GM18519 (cell line): ENCODE data around the gene LMNTD2.
A peak's percentile ranks its signal among the peaks of the same experiment; 100 is the strongest.

Experiments
- ATAC-seq: cut with Tn5 transposase; IDR thresholded peaks from one replicate; pipeline ENCODE4 v1.9.1; 2021; ENCODE audit warnings: mild to moderate bottlenecking, moderate library complexity; ENCODE audit not compliant: unreplicated experiment, low FRiP score

Gene LMNTD2

DNA sequence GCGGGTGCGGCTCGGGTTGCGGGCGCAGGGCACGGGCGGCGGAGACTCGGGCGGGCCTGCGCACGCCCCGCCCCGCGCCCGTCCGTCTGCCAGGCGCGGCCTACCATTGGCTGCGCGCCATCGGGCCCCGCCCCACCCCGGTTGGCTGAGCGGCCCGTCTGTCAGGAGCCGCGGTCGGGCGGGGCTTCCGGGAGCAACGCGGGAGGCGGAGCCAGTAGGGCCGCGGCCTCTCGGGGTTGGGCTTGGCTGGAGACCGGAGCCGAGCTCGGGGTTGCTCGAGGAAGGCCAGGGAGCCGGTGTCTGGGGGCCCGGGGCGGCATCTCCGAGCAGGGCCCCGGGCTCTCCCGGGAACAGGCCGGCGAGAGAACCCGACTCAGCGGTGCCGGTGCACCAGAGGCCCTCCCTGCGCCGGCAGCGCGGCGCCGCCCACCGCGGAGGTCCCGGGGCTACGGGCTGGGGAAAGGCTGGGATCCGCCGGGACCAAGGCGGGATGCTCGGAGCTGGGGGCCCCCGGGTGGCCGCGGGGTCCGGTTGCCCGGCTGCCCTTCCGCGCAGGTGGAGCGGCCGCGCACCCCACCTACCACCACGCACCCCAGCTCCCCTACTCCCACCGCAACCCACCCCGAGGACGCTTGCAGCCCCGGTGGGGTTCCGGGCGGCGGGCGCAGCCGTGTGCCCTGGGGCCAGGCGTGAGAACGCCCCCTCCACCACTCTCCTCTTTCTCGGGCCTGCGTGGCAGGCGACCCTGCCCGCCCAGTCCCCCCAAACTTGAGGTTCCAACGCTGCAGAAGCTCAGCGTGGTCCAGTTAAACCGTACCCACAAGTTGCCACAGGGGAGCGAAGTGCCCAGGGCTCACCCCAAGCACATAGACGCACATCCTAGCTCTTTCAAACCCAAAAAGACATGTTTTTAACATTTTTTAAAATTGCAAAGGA is 24.8 kb downstream of the LMNTD2 start, which contains the start of gene HRAS:
Gene HRAS (minus strand): TSS at position 58 of the 936 bp plus-strand sequence.
- ATAC-seq = peak; percentile 53

DNA sequence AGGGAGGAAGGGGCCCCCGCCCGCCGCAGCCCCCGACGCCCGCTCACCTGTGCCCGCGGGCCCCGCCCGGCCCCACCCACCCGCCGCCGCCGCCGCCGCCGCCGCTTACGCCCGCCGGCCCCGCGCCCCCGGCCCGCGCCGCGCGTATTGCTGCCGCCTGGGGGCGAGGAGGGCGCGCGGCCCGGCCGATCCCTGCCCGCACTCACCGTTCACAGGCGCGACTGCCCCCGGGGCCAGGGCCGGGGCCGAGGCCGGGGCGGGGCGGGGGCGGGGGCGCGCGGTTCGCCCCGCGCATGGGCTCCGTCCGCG is 25.4 kb downstream of the LMNTD2 start:
- ATAC-seq = peak; percentile 5

DNA sequence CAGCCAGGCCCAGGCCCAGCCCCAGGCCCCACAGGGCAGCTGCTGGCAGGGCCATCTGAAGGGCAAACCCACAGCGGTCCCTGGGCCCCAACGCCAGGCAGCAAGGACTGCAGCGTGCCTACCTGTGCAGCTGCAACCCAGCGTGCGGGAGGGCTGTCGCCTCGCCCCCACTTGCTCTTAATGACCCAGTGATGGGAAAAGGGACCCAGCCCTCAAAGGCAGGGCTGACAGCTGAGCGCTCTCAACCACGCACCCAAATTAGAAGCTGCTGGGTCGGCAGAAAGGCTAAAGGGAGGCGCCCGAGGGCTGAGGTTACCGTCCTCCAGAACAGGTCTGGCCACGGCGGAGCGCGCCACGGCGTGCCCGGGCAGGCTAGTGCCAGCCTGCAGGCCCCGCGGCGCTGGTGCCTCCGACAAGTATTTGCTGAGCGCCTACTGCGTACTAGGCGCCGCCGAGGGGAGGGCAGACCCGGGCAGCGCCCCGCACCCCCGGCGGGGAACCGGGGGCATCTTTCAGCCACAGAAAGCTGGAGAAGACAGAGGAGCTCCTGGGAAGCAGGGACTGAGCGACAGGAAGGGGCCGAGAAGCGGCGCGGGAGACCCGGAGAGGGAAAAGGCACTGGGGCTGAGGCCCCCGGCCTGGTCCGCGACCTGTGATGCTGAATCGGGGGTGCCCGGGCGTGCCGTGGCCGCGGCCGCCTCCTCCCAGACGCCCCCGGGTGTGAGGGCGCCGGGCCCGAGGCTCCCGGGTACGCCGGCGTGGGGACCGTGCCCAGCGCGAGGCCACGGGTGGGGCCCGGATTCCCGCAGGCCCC is 25.9 kb downstream of the LMNTD2 start:
- no peak for ATAC-seq

DNA sequence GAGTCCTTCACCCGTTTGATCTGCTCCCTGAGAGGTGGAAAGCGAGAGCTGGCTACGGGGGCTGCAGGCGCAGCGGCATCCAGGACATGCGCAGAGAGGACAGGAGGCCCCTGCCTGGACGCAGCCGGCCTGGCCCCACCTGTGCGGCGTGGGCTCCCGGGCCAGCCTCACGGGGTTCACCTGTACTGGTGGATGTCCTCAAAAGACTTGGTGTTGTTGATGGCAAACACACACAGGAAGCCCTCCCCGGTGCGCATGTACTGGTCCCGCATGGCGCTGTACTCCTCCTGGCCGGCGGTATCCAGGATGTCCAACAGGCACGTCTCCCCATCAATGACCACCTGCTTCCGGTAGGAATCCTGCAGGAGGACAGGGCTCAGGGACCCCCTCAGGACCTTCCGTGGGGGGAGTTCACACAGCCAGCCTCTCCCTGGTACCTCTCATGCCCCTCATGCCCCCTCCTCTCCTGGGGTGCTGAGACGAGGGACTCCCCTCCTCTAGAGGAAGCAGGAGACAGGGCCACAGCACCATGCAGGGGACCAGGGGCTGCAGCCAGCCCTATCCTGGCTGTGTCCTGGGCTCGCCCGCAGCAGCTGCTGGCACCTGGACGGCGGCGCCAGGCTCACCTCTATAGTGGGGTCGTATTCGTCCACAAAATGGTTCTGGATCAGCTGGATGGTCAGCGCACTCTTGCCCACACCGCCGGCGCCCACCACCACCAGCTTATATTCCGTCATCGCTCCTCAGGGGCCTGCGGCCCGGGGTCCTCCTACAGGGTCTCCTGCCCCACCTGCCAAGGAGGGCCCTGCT is 26.7 kb downstream of the LMNTD2 start:
- no peak for ATAC-seq

DNA sequence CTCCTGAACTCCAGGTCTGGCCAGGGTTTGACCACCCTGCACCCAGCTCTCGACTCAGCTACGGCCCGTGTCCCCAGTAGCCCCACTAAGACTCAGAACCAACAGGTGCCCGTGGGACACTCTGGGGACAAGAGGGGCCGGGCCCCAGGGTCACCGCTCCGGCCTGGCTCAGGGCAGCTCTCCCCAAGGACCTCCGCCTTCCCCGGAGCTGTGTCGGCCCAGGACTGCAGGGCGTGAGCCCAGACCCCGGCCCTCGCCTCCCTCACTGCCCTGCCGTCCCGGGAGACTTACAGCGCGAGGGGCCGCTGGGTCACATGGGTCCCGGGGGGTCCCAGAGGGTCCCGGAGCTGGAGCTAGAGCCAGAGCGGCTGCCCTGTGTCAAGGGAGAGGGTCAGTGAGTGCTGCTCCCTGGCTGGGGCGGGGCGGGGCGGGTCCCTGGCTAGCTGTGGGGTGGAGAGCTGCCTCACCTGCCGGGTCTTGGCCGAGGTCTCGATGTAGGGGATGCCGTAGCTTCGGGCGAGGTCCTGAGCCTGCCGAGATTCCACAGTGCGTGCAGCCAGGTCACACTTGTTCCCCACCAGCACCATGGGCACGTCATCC is 27.5 kb downstream of the LMNTD2 start:
- ATAC-seq = no peak

DNA sequence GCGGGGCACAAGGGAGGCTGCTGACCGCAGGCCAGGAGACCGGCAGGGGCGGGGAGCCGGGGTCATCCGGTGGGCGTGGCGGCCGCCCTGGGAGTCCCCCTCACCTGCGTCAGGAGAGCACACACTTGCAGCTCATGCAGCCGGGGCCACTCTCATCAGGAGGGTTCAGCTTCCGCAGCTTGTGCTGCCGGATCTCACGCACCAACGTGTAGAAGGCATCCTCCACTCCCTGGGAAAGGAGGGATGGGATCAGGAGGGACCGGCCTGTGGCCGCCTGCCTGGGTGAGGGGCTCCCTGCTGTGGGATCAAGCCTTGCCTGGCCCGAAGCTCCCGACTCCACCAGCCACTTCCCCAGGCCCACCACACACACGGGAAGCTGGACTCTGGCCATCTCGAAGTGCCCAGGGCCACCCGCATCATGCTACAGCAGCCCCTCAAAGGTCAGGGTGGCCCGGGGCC is 28.0 kb downstream of the LMNTD2 start:
- no peak for ATAC-seq

DNA sequence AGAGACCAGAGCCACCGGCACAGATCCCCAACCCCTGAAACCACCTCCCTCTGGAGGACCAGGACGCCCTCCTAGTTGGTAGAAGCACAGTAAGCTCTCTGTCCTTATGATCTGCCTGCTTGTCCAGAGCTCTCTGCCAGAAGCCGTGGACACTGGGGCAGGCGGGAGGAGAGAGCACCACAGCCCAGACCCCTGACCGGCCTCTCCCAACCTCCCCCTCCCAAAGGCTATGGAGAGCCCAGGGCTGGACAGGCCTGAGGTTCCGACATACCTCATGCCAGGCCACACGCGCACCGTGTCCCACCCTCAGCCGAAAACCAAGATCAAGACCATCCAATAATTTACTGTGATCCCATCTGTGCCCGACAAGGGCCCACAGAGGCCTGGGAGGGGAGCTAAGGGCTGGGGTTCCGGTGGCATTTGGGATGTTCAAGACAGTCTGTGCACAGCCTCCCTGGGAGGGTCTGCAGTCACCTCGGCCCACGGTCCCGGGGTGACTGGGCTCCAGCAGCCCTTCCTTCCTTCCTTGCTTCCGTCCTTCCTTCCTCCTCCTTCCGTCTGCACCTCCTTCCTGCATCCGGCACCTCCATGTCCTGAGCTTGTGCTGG is 28.5 kb downstream of the LMNTD2 start:
- ATAC-seq = no peak

DNA sequence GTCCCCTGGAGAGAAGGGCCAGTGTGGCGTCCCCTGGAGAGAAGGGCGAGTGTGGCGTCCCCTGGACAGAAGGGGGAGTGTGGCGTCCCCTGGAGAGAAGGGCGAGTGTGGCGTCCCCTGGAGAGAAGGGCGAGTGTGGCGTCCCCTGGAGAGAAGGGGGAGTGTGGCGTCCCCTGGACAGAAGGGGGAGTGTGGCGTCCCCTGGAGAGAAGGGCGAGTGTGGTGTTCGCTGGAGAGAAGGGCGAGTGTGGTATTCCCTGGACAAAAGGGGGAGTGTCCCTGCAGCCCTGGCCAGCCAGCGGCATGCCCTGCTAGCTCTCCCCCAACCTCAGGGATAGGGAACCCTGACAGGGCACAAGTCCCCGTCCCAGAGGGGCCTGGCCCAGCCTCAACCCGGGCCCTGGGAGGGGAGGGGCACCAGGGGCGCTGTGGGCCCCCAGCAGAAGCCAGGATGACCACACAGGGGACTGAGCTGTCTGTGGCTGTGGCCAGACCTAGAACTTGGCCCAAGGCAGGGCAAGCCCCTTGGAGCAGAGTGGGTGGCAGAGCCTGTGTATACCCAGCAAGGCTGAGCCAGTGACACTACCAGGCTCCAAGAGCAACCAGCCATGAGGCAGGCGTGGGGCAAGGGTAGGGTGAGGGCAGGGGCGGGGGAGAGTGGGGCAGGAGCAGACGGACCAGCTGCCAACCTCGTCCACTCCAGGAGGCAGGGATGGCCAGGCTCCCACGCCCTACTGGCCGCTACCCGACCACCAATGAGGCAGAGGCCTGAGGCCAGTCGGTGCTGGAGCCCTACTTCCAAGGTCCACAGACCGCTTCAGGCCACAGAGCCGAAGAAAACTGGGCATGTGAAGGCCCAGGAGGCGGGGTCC is 29.3 kb downstream of the LMNTD2 start:
- no peak for ATAC-seq

DNA sequence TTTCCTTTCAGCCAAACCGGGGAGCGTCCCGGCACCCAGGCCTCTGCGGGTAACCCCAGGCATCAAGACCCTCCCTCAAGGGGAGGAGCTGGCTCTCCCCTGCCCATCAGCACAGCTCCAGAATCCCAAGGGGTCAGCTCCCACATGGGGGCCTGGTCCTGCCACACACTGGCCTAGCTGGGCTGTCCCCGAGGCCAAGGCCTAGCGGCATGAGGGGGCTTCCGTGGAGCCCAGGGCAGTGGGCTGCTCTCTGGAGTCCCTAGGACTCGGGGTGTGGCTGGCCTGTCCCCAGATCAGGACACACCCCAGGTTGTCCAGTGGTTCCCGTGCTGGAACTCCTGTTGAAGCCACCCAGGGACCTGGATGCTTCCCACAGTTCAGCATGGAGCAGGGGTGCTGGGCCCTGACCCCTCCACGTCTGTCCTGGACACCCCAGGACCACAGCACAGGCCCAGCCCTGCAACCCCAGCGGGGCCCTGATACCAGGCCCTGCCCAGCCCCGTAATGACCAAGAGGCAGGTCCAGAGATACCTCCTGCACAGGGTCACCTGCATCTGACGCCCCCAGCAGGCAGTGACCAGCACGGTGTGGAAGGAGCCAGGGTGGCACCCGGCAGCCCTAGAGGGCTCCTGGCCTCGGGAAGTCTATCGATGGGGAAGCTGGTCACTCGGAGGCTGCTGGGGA is 30.7 kb downstream of the LMNTD2 start:
- ATAC-seq = no peak

DNA sequence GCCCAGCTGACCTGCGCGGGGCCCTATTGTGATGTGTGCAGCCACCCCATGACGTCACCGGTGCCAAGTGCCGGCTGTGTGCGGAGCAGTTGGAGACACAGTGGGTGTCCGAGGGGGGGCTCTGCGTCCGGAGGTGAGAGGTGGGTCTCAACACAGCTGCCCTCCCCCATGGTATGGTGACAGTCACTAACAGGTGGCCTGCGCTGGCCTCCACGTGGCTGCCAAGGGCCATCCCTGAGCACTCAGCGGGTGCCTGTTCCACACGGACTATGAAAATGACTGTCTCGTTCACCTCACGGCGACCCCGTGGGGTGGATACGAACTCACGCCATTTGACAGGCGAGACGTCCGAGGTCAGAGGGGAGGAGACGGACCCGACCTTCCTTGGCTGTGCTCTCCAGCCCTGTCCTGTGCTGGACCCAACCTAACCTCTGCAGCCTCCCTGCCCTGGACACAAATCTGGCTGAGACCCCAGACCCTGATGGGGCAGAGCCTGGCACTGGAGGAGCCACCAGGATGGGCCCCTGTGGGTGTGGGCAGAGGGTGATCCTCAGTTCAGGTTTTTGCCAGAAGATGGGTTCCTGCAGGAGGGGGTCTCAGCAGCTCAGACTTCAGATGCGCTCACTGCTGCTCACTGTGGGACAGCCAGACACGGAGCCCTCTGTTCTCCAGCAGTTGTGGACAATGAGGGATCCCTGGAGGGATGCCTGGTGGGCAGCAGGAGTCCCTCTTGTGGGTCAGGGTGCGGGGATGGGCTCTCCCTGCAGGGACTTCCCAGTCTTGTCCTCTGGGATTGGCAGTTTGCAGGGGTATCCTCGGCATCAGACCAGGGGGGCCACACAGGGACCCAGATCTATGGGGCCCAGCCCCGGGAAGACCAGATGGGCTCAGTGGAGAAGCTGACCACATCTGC is 31.5 kb downstream of the LMNTD2 start:
- ATAC-seq = no peak

DNA sequence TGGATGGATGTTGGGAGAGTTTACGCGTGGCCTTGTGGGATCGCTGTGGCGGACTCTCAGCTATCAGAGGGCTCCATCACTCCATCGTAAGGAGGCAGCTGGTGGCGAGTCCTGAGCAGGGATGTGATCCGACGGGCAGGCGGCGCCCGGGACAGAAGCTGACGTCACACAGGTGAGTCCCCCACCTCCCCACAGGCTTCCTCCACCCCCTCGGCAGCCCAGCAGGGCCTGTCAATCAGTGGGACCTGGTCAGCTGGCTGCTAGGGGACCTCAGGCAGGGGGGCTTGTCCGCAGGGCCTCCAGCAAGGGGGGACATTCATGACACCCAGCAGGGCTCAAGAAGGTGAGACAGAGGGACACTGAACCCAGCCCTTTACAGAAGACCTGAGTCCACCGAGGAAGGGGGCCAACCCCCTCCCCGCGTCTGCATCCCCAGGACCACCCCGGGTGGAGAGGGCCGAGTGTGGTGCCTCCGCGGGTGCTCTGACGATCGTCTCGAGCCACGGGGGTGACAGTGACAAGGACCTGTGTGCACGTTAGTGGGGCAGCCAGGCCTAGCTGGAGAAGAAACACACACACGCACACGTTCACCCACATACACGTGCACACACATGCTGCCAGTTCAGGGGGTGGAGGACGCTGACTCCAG is 32.2 kb downstream of the LMNTD2 start:
- no peak for ATAC-seq

DNA sequence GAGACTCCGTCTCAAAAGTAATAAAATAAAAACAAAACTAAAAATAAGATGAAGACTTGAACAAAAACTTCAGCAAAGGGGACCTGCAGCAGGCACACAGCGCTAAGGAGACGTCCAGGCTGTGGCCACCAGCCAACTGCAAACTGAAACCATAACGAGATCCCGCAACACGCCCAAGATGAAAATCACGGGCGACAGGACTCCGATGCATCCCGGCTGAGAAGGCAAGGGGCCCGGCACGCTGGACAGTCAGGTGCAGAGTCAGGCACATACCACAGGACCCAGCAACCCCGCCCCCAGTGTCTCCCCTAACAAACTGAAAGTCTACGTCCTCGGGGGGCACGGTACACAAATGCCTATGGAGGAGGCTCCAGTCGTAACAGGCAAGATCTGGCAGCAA is 34.3 kb downstream of the LMNTD2 start:
- no peak for ATAC-seq

DNA sequence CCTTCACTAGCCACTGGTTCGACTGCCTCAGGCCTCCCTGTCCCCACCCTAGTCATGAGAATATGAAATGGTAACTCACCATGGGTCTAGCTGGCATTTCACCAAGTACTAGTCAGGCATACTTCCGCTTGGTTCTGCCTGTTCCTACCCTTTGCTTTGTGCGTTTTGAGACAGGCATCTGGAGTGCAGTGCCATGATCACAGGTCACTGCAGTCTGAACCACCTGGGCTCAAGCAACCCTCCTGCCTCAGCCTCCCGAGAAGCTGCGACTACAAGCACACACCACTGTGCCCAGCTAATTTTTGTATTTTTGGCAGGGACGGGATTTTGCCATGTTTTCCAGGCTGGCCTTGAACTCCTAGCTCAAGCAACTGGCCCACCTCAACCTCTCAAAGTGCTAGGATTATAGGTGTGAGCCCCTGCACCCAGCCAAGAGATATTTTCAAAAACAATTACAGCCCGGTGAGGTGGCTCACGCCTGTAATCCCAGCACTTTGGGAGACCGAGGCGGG is 39.3 kb downstream of the LMNTD2 start:
- no peak for ATAC-seq

DNA sequence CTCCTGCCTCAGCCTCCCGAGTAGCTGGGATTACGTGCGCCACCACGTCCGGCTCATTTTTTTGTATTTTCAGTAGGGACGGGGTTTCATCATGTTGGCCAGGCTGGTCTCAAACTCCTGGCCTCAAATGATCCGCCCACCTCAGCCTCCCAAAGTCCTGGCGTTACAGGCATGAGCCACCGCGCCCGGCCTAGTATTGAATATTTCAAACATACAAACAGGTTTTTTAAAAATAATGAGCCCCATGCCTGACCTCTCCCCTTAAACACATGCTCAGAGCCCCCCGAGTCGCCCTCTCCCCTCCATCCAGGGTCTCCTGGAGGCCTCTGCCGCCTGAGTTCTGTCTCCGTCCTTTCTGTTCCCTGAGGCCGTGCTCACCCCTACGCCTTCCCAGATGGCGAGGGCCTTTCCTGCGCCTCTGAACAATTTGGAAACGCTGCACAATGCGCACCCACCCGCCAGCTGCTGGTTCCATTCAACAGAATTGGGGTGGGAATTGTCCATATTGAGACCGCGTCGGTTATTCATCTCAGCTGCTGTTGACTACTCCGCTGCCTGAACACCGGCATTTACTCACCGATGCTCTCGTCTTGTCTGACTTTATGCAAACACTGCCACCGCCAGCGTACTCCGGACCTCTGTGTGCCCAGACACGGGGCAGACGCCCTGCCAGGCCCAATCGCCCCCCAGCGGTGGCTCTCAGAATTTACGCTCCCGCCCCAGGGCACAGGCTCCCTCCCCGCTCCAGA is 39.9 kb downstream of the LMNTD2 start:
- no peak for ATAC-seq

DNA sequence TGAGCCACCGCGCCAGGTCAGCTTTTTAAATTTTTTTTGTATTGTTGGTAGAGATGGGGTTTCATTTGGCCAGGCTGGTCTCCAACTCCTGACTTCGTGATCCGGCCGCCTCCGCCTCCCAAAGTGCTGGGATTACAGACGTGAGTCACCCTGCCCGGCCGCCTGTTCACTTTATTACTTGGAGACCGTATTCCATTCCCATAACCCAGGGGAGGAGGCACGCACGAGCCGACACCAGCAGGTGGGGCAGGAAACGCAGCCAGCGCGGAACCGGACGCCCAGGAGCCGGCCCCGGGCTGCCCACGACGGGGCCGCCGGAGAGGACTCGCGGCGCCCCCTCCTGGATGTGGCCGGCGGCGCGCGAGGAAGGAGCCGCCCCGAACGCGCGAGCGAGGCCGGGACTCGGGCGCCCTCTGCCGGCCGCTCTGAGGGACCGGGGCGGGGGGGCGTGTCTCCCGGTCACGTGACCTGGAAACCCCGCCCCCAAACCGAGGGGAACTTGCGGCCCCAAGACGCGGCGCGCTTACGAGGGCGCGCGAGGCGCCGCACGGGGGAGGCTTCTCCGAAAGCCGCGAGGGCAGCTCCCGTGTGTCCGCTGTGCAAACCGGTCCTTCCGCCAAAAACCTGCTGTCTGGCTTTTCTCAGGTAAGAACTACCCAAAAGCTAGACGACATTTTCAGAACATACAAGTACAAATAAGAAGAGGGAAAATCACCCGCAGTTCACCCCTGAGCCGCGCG is 41.9 kb downstream of the LMNTD2 start:
- peak; percentile 58 for ATAC-seq
